Measurements from ENCODE around the gene PDE12.
"Not testable (repeated sequence)": the region's sequence is repeated elsewhere in the genome, so short reads cannot be mapped to it uniquely, and the experiment has no call there.

PDE12 gene

GRCh38 chr3:57587905-57588304 lies 31.8 kb downstream of the PDE12 start:
- DNase-seq = no peak

- no peak for DNase-seq
These were observed 36.2 kb downstream of the PDE12 start for GRCh38 chr3:57592306-57592705.

GRCh38 chr3:57594144-57594543 lies 38.1 kb downstream of the PDE12 start:
- DNase-seq = no peak

- no peak for DNase-seq
These were observed 38.5 kb downstream of the PDE12 start for GRCh38 chr3:57594576-57594975.

- no peak for DNase-seq
These were observed 40.5 kb downstream of the PDE12 start for GRCh38 chr3:57596495-57597126.

GRCh38 chr3:57597127-57597923 lies 41.3 kb downstream of the PDE12 start, which contains the start of gene ARF4:
TSS of gene ARF4 (minus strand) at chr3:57597344. CDS start at chr3:57597140, 204 bp downstream.
- peak; percentile 99 for DNase-seq

GRCh38 chr3:57598765-57599360 lies 42.8 kb downstream of the PDE12 start:
- no peak for DNase-seq

GRCh38 chr3:57600195-57600594 lies 44.1 kb downstream of the PDE12 start:
- no peak for DNase-seq

- no peak for DNase-seq
These were observed 48.9 kb downstream of the PDE12 start for GRCh38 chr3:57604971-57605370.

- DNase-seq = no peak
These were observed 49.6 kb downstream of the PDE12 start for GRCh38 chr3:57605683-57606082.

- not testable (repeated sequence) for DNase-seq
These were observed 55.8 kb downstream of the PDE12 start for GRCh38 chr3:57611870-57612269.

GRCh38 chr3:57616233-57616632 lies 60.2 kb downstream of the PDE12 start:
- no peak for DNase-seq

Measured in KG1 (cell line).